GM12878 (cell line): Measurements from ENCODE around the gene SLC2A4. TPM values are rescaled to one million over a fixed set of nuclear protein-coding genes. Genes with fewer than 3 reads are reported as not detected.

Source experiments
- BCL11A ChIP-seq: IDR thresholded peaks from 2 replicates; pipeline ENCODE4 v1.6.1; 2011; ENCODE audit warnings: low read depth, low read length
- CHD2 ChIP-seq: IDR thresholded peaks from 2 replicates; pipeline ENCODE4 v1.6.1; 2011; ENCODE audit warnings: low read depth, low read length, improper control_type of control experiment, borderline replicate concordance
- CREM ChIP-seq: IDR thresholded peaks from 2 replicates; pipeline ENCODE4 v1.6.1; 2014; ENCODE audit warnings: antibody characterized with exemption, low read depth
- DPF2 ChIP-seq: fragments of 450-650 bp; IDR thresholded peaks from 2 replicates; pipeline ENCODE4 v1.6.1; 2017; ENCODE audit warnings: mild to moderate bottlenecking
- EED ChIP-seq: sonication (generic); IDR thresholded peaks from 2 replicates; pipeline ENCODE4 v1.6.1; 2016; ENCODE audit warnings: antibody characterized with exemption, low read depth
- EGR1 ChIP-seq, 2 experiments: IDR thresholded peaks; 1 replicate in 1 of 2; 2 replicates in 1 of 2; pipeline ENCODE4 v1.6.1; 2011 to 2012; ENCODE audit warnings: low read depth in 2 of 2, low read length in 2 of 2, borderline replicate concordance in 1 of 2, mild to moderate bottlenecking in 1 of 2, moderate library complexity in 1 of 2
- EP300 ChIP-seq, 2 experiments: fragments of 150-350 bp in 1 of 2; IDR thresholded peaks; 2 replicates each; pipeline ENCODE4 v1.6.1; 2011 to 2012; ENCODE audit warnings: low read depth in 2 of 2, low read length in 2 of 2, borderline replicate concordance in 1 of 2, improper control_type of control experiment in 1 of 2, inconsistent platforms in 1 of 2; ENCODE audit not compliant: control insufficient read depth in 1 of 2
- FOS ChIP-seq: IDR thresholded peaks from 3 replicates; pipeline ENCODE4 v1.6.1; 2011; ENCODE audit warnings: borderline replicate concordance; ENCODE audit not compliant: insufficient read length; ENCODE audit errors: extremely low read depth
- IKZF1 ChIP-seq: fragments of 450-650 bp; conservative IDR thresholded peaks from 2 replicates; pipeline ENCODE4 v1.6.1; 2017; ENCODE audit warnings: antibody characterized with exemption, mild to moderate bottlenecking
- IRF4 ChIP-seq: IDR thresholded peaks from 2 replicates; pipeline ENCODE4 v1.6.1; 2011; ENCODE audit warnings: low read depth, low read length
- KAT2A ChIP-seq: conservative IDR thresholded peaks from 2 replicates; pipeline ENCODE4 v1.6.1; 2011; ENCODE audit warnings: low read depth, low read length; ENCODE audit not compliant: control insufficient read depth
- KDM1A ChIP-seq: fragments of 200-600 bp; sonication (generic); IDR thresholded peaks from 2 replicates; pipeline ENCODE4 v1.6.1; 2016; ENCODE audit warnings: borderline replicate concordance
- LARP7 ChIP-seq: fragments of 450-650 bp; IDR thresholded peaks from 2 replicates; pipeline ENCODE4 v1.6.1; 2017; ENCODE audit warnings: mild to moderate bottlenecking
- MEF2B ChIP-seq: fragments of 450-650 bp; IDR thresholded peaks from 2 replicates; pipeline ENCODE4 v1.6.1; 2018; ENCODE audit warnings: mild to moderate bottlenecking, moderate library complexity; ENCODE audit not compliant: partially characterized antibody, poor library complexity, severe bottlenecking
- POLR2A ChIP-seq: IDR thresholded peaks from 2 replicates; pipeline ENCODE4 v1.6.1; 2011; ENCODE audit warnings: low read depth, mild to moderate bottlenecking, low read length
- POLR2AphosphoS5 ChIP-seq: IDR thresholded peaks from 2 replicates; pipeline ENCODE4 v1.6.1; 2011; ENCODE audit warnings: mild to moderate bottlenecking, low read length, inconsistent platforms
- POU2F2 ChIP-seq: IDR thresholded peaks from 3 replicates; pipeline ENCODE4 v1.6.1; 2011; ENCODE audit warnings: low read depth, mild to moderate bottlenecking, low read length, borderline replicate concordance
- RBBP5 ChIP-seq: fragments of 200-600 bp; sonication (generic); conservative IDR thresholded peaks from 2 replicates; pipeline ENCODE4 v1.6.1; 2016
- RUNX3 ChIP-seq: IDR thresholded peaks from 2 replicates; pipeline ENCODE4 v1.6.1; 2012; ENCODE audit warnings: low read length, inconsistent platforms
- SP1 ChIP-seq: IDR thresholded peaks from one replicate; pipeline ENCODE4 v1.6.1; 2011; ENCODE audit warnings: low read depth, low read length
- SREBF1 ChIP-seq: IDR thresholded peaks from 2 replicates; pipeline ENCODE4 v1.6.1; 2012; ENCODE audit warnings: mild to moderate bottlenecking, low read length
- SUPT20H ChIP-seq: IDR thresholded peaks from 2 replicates; pipeline ENCODE4 v1.6.1; 2011; ENCODE audit warnings: low read depth, mild to moderate bottlenecking, low read length, moderate library complexity, borderline replicate concordance; ENCODE audit not compliant: control insufficient read depth
- SUZ12 ChIP-seq: fragments of 200-600 bp; sonication (generic); IDR thresholded peaks from one replicate; pipeline ENCODE4 v1.6.1; 2018; ENCODE audit warnings: antibody characterized with exemption, mild to moderate bottlenecking; ENCODE audit not compliant: unreplicated experiment
- TCF7 ChIP-seq: IDR thresholded peaks from 2 replicates; pipeline ENCODE4 v1.6.1; 2014; ENCODE audit warnings: antibody characterized with exemption, borderline replicate concordance
- YBX1 ChIP-seq: fragments of 450-650 bp; IDR thresholded peaks from 2 replicates; pipeline ENCODE4 v1.6.1; 2016; ENCODE audit warnings: antibody characterized with exemption
- YY1 ChIP-seq: IDR thresholded peaks from 2 replicates; pipeline ENCODE4 v1.6.1; 2011; ENCODE audit warnings: low read depth, mild to moderate bottlenecking, low read length
- ZNF207 ChIP-seq: fragments of 450-650 bp; IDR thresholded peaks from 2 replicates; pipeline ENCODE4 v1.6.1; 2014; ENCODE audit warnings: antibody characterized with exemption, mild to moderate bottlenecking, borderline replicate concordance
- ZNF217 ChIP-seq: fragments of 450-650 bp; IDR thresholded peaks from 2 replicates; pipeline ENCODE4 v1.6.1; 2017; ENCODE audit warnings: antibody characterized with exemption, mild to moderate bottlenecking
- polyA plus RNA-seq, 11 experiments: library from polyadenylated mRNA; depleted of rRNA in 4 of 11; unstranded in 6 of 11; stranded (reverse) in 5 of 11; fragments of >200 nt; fragmentation: Nextera tagmentation in 4 of 11; fragmentation: Illumina TruSeq in 1 of 11; extraction: Ambion mirVana in 4 of 11; extraction: Trizol in 1 of 11; gene quantifications; 1 replicate in 1 of 11; 2 replicates in 10 of 11; pipeline versions ENCODE4 v1.2.1 to v1.2.3, GENCODE V29; 2011 to 2016; ENCODE audit warnings: inconsistent platforms in 2 of 11, missing spikeins in 2 of 11, low read depth in 1 of 11
- total RNA-seq, 4 experiments: library from RNA; depleted of rRNA in 3 of 4; stranded (reverse); fragments of >200 nt in 3 of 4; fragmentation: Illumina TruSeq in 1 of 4; extraction: Trizol in 1 of 4; gene quantifications; 2 replicates each; pipeline versions ENCODE4 v1.2.1 to v1.2.3, GENCODE V29; 2013 to 2021
- TF ChIP-seq, protein P1 (sequence below): IDR thresholded peaks from 2 replicates; pipeline ENCODE4 v1.6.1; 2011; ENCODE audit warnings: low read depth, mild to moderate bottlenecking, low read length, moderate library complexity, borderline replicate concordance; ENCODE audit errors: extremely low read depth
- TF ChIP-seq, protein P2 (sequence below): IDR thresholded peaks from 2 replicates; pipeline ENCODE4 v1.6.1; 2011; ENCODE audit warnings: borderline replicate concordance, low read depth, mild to moderate bottlenecking, moderate library complexity, mixed read lengths, low read length; ENCODE audit not compliant: insufficient read depth; ENCODE audit errors: extremely low read length
- TF ChIP-seq, protein P3 (sequence below): IDR thresholded peaks from 2 replicates; pipeline ENCODE4 v1.6.1; 2012; ENCODE audit warnings: low read depth, low read length, improper control_type of control experiment

SLC2A4 gene
- total and polyA plus RNA-seq, 10 of the 15 experiments (the other 5 are each of a cell fraction or from before 2014, with no cell fraction given): 0.03 to 0.23 (median 0.04) TPM; not detected in 4

DNA sequence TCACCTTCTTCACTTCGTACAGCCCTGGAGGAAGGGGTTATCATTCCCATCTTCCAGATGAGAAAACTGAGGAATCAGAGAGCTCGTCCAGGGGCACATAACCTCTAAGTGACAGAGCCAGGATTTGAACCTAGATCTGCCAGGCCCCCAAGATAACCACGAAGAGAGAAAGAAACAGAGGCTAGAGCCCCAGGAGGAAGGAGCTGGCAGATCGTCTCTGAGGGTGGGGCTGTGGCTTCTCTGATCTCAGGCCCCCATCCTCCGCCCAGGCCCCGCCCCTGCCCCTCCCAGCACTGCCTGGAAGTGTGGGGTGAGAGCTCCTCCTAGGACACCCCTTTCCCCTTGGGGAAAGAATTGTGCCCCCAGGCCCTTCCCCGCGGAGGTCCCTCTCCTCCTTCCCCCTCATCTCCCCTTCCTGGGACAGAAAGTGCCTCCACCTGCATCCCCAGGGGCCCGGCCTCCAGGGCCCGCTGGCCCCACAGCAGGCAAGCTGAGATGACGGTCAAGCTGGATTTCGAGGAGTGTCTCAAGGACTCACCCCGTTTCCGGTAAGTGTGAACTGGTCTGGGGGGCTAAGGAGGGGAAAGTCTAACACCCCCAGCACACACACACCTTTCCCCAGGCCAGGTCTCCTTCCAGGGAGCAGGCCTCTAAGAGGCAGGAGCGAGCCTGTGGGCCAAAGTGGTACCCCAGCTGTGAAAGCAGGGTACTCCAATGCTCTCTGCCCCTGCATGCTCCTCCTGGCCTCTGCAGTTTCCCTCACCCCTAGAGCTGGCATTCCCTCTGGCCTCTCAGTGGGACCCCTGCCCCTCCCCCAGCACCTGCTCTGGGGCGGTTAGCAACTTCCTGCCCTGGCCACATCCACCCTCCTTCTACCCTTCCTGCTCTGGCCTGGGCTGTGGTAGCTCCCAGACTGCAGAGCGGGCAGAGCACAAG, 55.0 kb downstream of the SLC2A4 start, which contains the start of gene ACAP1 (continued):
- TF ChIP-seq ZNF207 (0 out of 2 replicates have a peak, but pooled peaks have one; percentile 30), EED (peak; percentile 58), SP1 (peak; percentile 28), SUZ12 (no peak), CREM (no peak), DPF2 (peak; percentile 27), YBX1 (no peak), RUNX3 (peak; percentile 89), SREBF1 (peak; percentile 29; the same call in 1 of the 2 replicates), POLR2AphosphoS5 (peak; percentile 24; the same call in 1 of the 2 replicates), MEF2B (peak; percentile 90), BCL11A (no peak), KAT2A (no peak), EGR1 (IDR thresholded peaks at IDR 0.05; ENCODE audit: borderline replicate concordance in 1 of 2, low read depth in 2 of 2, low read length in 2 of 2) (0 out of 3 replicates have a peak, but pooled peaks of 1 of the 2 experiments have one; percentile 3), RBBP5 (no peak), SUPT20H (no peak), CHD2 (peak; percentile 84), LARP7 (peak; percentile 22; the same call in 1 of the 2 replicates), YY1 (no peak), POLR2A (peak; percentile 45), POU2F2 (0 out of 3 replicates have a peak, but pooled peaks have one; percentile 27), ZNF217 (peak; percentile 70; the same call in 1 of the 2 replicates), IKZF1 (peak; percentile 74), EP300 (IDR thresholded peaks at IDR 0.05; ENCODE audit: borderline replicate concordance in 1 of 2, control insufficient read depth in 1 of 2, low read depth in 2 of 2, low read length in 2 of 2) (peak in 1 of 2 experiments; percentile 13; a peak in 1 of 4 replicates), KDM1A (no peak), IRF4 (0 out of 2 replicates have a peak, but pooled peaks have one; percentile 25), FOS (no peak), TCF7 (no peak)
- TF ChIP-seq, protein P1, sequence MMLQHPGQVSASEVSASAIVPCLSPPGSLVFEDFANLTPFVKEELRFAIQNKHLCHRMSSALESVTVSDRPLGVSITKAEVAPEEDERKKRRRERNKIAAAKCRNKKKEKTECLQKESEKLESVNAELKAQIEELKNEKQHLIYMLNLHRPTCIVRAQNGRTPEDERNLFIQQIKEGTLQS: no peak
- TF ChIP-seq, protein P2, sequence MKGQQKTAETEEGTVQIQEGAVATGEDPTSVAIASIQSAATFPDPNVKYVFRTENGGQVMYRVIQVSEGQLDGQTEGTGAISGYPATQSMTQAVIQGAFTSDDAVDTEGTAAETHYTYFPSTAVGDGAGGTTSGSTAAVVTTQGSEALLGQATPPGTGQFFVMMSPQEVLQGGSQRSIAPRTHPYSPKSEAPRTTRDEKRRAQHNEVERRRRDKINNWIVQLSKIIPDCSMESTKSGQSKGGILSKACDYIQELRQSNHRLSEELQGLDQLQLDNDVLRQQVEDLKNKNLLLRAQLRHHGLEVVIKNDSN: no peak
- TF ChIP-seq, protein P3, sequence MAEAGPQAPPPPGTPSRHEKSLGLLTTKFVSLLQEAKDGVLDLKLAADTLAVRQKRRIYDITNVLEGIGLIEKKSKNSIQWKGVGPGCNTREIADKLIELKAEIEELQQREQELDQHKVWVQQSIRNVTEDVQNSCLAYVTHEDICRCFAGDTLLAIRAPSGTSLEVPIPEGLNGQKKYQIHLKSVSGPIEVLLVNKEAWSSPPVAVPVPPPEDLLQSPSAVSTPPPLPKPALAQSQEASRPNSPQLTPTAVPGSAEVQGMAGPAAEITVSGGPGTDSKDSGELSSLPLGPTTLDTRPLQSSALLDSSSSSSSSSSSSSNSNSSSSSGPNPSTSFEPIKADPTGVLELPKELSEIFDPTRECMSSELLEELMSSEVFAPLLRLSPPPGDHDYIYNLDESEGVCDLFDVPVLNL: no peak
